GM12878 (cell line): ENCODE measurements around the gene BEST4. TPM values are rescaled to one million over a fixed set of nuclear protein-coding genes. Genes with fewer than 3 reads are reported as not detected.

Source experiments
- ATAC-seq: fragments of 200-7000 bp; cut with Tn5 transposase; 3 replicates; pipeline ENCODE4 v1.9.1; 2020; ENCODE audit warnings: mild to moderate bottlenecking, moderate library complexity
- BruUV-seq: library from RNA; stranded (reverse); fragments of 400-500 nt; replicated peaks from 2 replicates; lab custom pipeline; 2021; lab: Mats Ljungman, UMichigan
- CTCF ChIA-PET: fragments of 300-600 bp; sonication (Branson Sonifier 250); formaldehyde crosslinking; extraction: SDS; loops from one replicate; lab custom pipeline; 2021; ENCODE audit warnings: inconsistent platforms; lab: Yijun Ruan, JAX
- POLR2A ChIA-PET: fragments of 350-600 bp; formaldehyde crosslinking; extraction: SDS; loops from one replicate; lab custom pipeline; 2021; ENCODE audit warnings: inconsistent platforms; lab: Charles Lee
- RAD21 ChIA-PET: fragments of 300-600 bp; sonication (Branson Sonifier 250); formaldehyde crosslinking; loops from one replicate; lab custom pipeline; 2023; ENCODE audit warnings: antibody characterized with exemption; ENCODE audit not compliant: unreplicated experiment; lab: Charles Lee
- SMC1A ChIA-PET: fragments of 300-600 bp; sonication (Branson Sonifier 250); formaldehyde crosslinking; loops from one replicate; lab custom pipeline; 2023; ENCODE audit not compliant: unreplicated experiment, uncharacterized antibody; lab: Charles Lee
- DNase-seq: peaks from one replicate; pipeline ENCODE4 v3.0.0-alpha.2; 2011; ENCODE audit warnings: low read depth, low spot score
- FAIRE-seq: peaks from 3 replicates; lab custom pipeline; 2011; peaks lifted over from hg19 to GRCh38; lab: Jason Lieb, UNC
- H2AFZ ChIP-seq: 2 replicates; pipeline ENCODE4 v1.6.0; 2011; ENCODE audit warnings: low read depth, low read length, control low read depth; ENCODE audit not compliant: control insufficient read depth
- H3K27ac ChIP-seq: 2 replicates; pipeline ENCODE4 v1.5.1; 2011; ENCODE audit warnings: control low read depth; ENCODE audit not compliant: control insufficient read depth, insufficient read depth
- H3K27me3 ChIP-seq, 2 experiments: replicated peaks in 1 of 2; 2 replicates each; pipeline versions ENCODE4 v1.6.0 to v1.6.1; 2011; ENCODE audit warnings: low read length in 1 of 2; ENCODE audit not compliant: control insufficient read depth in 2 of 2, insufficient read depth in 2 of 2
- H3K36me3 ChIP-seq, 2 experiments: 2 replicates each; pipeline ENCODE4 v1.5.1; 2011; ENCODE audit warnings: low read length in 1 of 2; ENCODE audit not compliant: control insufficient read depth in 2 of 2, insufficient read depth in 2 of 2
- H3K4me1 ChIP-seq: 2 replicates; pipeline ENCODE4 v1.6.1; 2011; ENCODE audit warnings: mild to moderate bottlenecking, low read length, moderate library complexity, mixed read lengths; ENCODE audit not compliant: control insufficient read depth, insufficient read depth
- H3K4me2 ChIP-seq: 2 replicates; pipeline ENCODE4 v1.6.0; 2011; ENCODE audit warnings: control low read depth; ENCODE audit not compliant: control insufficient read depth, insufficient read depth
- H3K4me3 ChIP-seq: fragments of 200-600 bp; sonication (generic); 2 replicates; pipeline ENCODE4 v1.5.1; 2016
- H3K79me2 ChIP-seq: 2 replicates; pipeline ENCODE4 v1.6.0; 2011; ENCODE audit warnings: low read length; ENCODE audit not compliant: control insufficient read depth, insufficient read depth
- H3K9ac ChIP-seq: 2 replicates; pipeline ENCODE4 v1.8.0; 2011; ENCODE audit warnings: low read length, control low read depth, mixed read lengths; ENCODE audit not compliant: control insufficient read depth, insufficient read depth
- H3K9me3 ChIP-seq: replicated peaks from 3 replicates; pipeline ENCODE4 v1.5.1; 2011; ENCODE audit warnings: mild to moderate bottlenecking, low read length; ENCODE audit not compliant: control insufficient read depth, insufficient read depth
- H4K20me1 ChIP-seq: 2 replicates; pipeline ENCODE4 v1.6.0; 2011; ENCODE audit not compliant: control insufficient read depth, insufficient read depth
- ATF2 ChIP-seq: IDR thresholded peaks from 2 replicates; pipeline ENCODE4 v1.6.1; 2012; ENCODE audit warnings: low read length, inconsistent platforms
- BCL3 ChIP-seq: IDR thresholded peaks from 2 replicates; pipeline ENCODE4 v1.6.1; 2011; ENCODE audit warnings: borderline replicate concordance, low read depth, mild to moderate bottlenecking, moderate library complexity, low read length; ENCODE audit not compliant: insufficient read depth, poor library complexity, severe bottlenecking
- CBFB ChIP-seq: IDR thresholded peaks from 2 replicates; pipeline ENCODE4 v1.6.1; 2016; ENCODE audit warnings: antibody characterized with exemption, low read depth
- CBX3 ChIP-seq: fragments of 200-600 bp; sonication (generic); IDR thresholded peaks from 2 replicates; pipeline ENCODE4 v1.6.1; 2016; ENCODE audit warnings: low read depth, borderline replicate concordance
- NR2C2 ChIP-seq: IDR thresholded peaks from 2 replicates; pipeline ENCODE4 v1.6.1; 2011; ENCODE audit warnings: borderline replicate concordance, low read depth; ENCODE audit not compliant: control insufficient read depth, insufficient read length
- PKNOX1 ChIP-seq: fragments of 450-650 bp; IDR thresholded peaks from 2 replicates; pipeline ENCODE4 v1.6.1; 2016; ENCODE audit warnings: mild to moderate bottlenecking
- PML ChIP-seq: IDR thresholded peaks from 2 replicates; pipeline ENCODE4 v1.6.1; 2012; ENCODE audit warnings: low read length, inconsistent platforms
- RUNX3 ChIP-seq: IDR thresholded peaks from 2 replicates; pipeline ENCODE4 v1.6.1; 2012; ENCODE audit warnings: low read length, inconsistent platforms
- TARDBP ChIP-seq: IDR thresholded peaks from 2 replicates; pipeline ENCODE4 v1.6.1; 2016; ENCODE audit warnings: borderline replicate concordance
- ZNF24 ChIP-seq: fragments of 450-650 bp; IDR thresholded peaks from 2 replicates; pipeline ENCODE4 v1.6.1; 2017; ENCODE audit warnings: antibody characterized with exemption, mild to moderate bottlenecking
- WGBS: methylation state at CpG from one replicate; pipeline ENCODE4 v1.1.6; 2016; ENCODE audit warnings: low lambda C conversion rate; ENCODE audit not compliant: insufficient replicate concordance, insufficient coverage; ENCODE audit errors: missing lambda C conversion rate; 5-methylcytosine and 5-hydroxymethylcytosine counted together
- in situ Hi-C: fragments of 300-500 bp; cut with MboI; formaldehyde crosslinking; loops from 9 replicates; pipeline ENCODE4 v1.14.3; 2018; ENCODE audit warnings: mixed read lengths
- intact Hi-C: fragments of 100-400 bp; cut with micrococcal nuclease; formaldehyde crosslinking; loops from one replicate; pipeline ENCODE4 v1.14.2; 2022; ENCODE audit not compliant: unreplicated experiment
- polyA plus RNA-seq, 11 experiments: library from polyadenylated mRNA; depleted of rRNA in 4 of 11; unstranded in 6 of 11; stranded (reverse) in 5 of 11; fragments of >200 nt; fragmentation: Nextera tagmentation in 4 of 11; fragmentation: Illumina TruSeq in 1 of 11; extraction: Ambion mirVana in 4 of 11; extraction: Trizol in 1 of 11; gene quantifications; 1 replicate in 1 of 11; 2 replicates in 10 of 11; pipeline versions ENCODE4 v1.2.1 to v1.2.3, GENCODE V29; 2011 to 2016; ENCODE audit warnings: inconsistent platforms in 2 of 11, missing spikeins in 2 of 11, low read depth in 1 of 11
- total RNA-seq, 4 experiments: library from RNA; depleted of rRNA in 3 of 4; stranded (reverse); fragments of >200 nt in 3 of 4; fragmentation: Illumina TruSeq in 1 of 4; extraction: Trizol in 1 of 4; gene quantifications; 2 replicates each; pipeline versions ENCODE4 v1.2.1 to v1.2.3, GENCODE V29; 2013 to 2021
- TF ChIP-seq, protein P1 (sequence below): fragments of 450-650 bp; IDR thresholded peaks from 2 replicates; pipeline ENCODE4 v1.6.1; 2017; ENCODE audit warnings: borderline replicate concordance
- TF ChIP-seq, protein P2 (sequence below), 3 experiments: IDR thresholded peaks in 2 of 3; conservative IDR thresholded peaks in 1 of 3; 2 replicates each; pipeline ENCODE4 v1.5.1; 2011; ENCODE audit warnings: low read depth in 3 of 3, low read length in 3 of 3, mild to moderate bottlenecking in 3 of 3, control low read depth in 2 of 3, moderate library complexity in 2 of 3, inconsistent platforms in 1 of 3, mixed read lengths in 1 of 3; ENCODE audit not compliant: control insufficient read depth in 2 of 3, insufficient read depth in 1 of 3; ENCODE audit errors: extremely low read depth in 1 of 3

BEST4 gene
- total and polyA plus RNA-seq, 10 of the 15 experiments (the other 5 are each of a cell fraction or from before 2014, with no cell fraction given), result 0.06 to 1.3 (median 0.42) TPM

DNA sequence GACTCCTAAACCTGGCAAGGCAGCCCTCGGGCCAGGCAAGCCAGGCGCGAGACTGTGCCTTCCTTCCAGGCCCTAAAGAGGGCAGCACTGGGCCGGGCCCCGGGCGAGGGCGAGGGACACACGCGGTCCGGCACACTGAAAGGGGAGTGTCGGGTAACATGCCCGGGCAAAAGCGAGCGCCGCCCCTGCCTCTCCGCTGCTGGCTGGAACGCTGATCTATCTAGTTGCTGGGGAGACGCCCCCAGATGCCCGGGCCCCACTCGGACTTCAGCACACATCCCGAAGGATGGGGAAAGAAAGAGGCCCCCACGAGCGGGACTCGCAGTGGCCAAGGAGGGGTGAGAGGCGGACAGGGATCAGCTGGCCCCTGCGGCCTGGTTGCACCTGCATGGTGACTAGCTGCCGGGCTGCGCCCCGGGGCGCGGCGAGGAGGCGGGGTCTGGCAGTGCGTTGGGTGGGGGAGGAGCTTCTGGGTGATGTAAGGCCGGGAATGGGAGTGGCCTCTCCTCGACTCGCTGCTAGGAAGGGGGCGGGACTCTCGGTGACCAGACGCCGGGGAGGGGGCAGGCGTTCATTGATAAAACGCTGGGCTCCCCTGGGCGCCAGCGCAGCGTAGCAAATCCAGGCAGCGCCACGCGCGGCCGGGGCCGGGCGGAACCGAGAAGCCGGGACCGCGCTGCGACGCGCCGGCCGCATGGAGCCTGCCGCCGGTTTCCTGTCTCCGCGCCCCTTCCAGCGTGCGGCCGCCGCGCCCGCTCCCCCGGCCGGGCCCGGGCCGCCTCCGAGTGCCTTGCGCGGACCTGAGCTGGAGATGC is 12.0 kb upstream of the BEST4 start, which contains the start of gene PLK3:
Gene PLK3 (plus strand): TSS at position 608 of the 815 bp plus-strand sequence. CDS start 87 bp downstream, at position 695.
- Histone ChIP-seq H3K79me2 (peaks cover 21% of the 10 kb centered on the region), H3K9ac (peak within 1 kb of the TSS; percentile 83), H3K4me3 (peak within 1 kb of the TSS; percentile 94), H3K27ac (peak within 1 kb of the TSS; percentile 84), H3K27me3 (no peaks in the 10 kb centered on the region), H4K20me1 (no peaks in the 10 kb centered on the region), H3K4me2 (peak within 1 kb of the TSS; percentile 94), H3K36me3 (peaks cover 5 to 6% of the 10 kb centered on the region in 2 experiments), H3K9me3 (no peaks in the 10 kb centered on the region), H3K4me1 (peaks cover 11% of the 10 kb centered on the region), H2AFZ (peak within 1 kb of the TSS; percentile 92)
- ATAC-seq (peak; percentile 91), DNase-seq (peak; percentile 91), FAIRE-seq (peak; percentile 95)
- no TSS peak for BruUV-seq
- in situ Hi-C loops, result no loop called here
- RAD21 ChIA-PET, result interaction anchor here (0.6 to 2.1 kb wide), 28 partner anchors 9 to 701 kb away, joined by 3 to 30 read pairs (median 4); partner anchors contain the start of genes BTBD19, EIF2B3, HECTD3 and MUTYH
- intact Hi-C loops, result no loop called here
- CTCF ChIA-PET, result interaction anchor here (0.6 to 3.5 kb wide), 25 partner anchors 9 to 583 kb away, joined by 3 to 47 read pairs (median 5); partner anchors contain the start of genes BEST4, BTBD19, HECTD3 and RNU5D-1
- SMC1A ChIA-PET, result interaction anchor here (0.7 to 2.1 kb wide), 16 partner anchors 8 to 504 kb away, joined by 3 to 14 read pairs (median 4); partner anchors contain the start of genes BTBD19, HECTD3, RPS8 and UROD
- POLR2A ChIA-PET, result interaction anchor here (0.6 to 6.9 kb wide), 20 partner anchors 9 to 722 kb away, joined by 3 to 59 read pairs (median 5); partner anchors contain the start of genes BTBD19, DYNLT4, PRDX1 and RNU5D-1
- WGBS, result 1% methylated on average over 67 of the region's 79 CpGs
- TF ChIP-seq, protein P1, sequence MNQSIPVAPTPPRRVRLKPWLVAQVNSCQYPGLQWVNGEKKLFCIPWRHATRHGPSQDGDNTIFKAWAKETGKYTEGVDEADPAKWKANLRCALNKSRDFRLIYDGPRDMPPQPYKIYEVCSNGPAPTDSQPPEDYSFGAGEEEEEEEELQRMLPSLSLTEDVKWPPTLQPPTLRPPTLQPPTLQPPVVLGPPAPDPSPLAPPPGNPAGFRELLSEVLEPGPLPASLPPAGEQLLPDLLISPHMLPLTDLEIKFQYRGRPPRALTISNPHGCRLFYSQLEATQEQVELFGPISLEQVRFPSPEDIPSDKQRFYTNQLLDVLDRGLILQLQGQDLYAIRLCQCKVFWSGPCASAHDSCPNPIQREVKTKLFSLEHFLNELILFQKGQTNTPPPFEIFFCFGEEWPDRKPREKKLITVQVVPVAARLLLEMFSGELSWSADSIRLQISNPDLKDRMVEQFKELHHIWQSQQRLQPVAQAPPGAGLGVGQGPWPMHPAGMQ, result no peak
- TF ChIP-seq, protein P2, sequence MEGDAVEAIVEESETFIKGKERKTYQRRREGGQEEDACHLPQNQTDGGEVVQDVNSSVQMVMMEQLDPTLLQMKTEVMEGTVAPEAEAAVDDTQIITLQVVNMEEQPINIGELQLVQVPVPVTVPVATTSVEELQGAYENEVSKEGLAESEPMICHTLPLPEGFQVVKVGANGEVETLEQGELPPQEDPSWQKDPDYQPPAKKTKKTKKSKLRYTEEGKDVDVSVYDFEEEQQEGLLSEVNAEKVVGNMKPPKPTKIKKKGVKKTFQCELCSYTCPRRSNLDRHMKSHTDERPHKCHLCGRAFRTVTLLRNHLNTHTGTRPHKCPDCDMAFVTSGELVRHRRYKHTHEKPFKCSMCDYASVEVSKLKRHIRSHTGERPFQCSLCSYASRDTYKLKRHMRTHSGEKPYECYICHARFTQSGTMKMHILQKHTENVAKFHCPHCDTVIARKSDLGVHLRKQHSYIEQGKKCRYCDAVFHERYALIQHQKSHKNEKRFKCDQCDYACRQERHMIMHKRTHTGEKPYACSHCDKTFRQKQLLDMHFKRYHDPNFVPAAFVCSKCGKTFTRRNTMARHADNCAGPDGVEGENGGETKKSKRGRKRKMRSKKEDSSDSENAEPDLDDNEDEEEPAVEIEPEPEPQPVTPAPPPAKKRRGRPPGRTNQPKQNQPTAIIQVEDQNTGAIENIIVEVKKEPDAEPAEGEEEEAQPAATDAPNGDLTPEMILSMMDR (IDR thresholded peaks at IDR 0.05 in 2 of 3, conservative IDR thresholded peaks at IDR 0.05 in 1 of 3; ENCODE audit: control insufficient read depth in 2 of 3, extremely low read depth in 1 of 3, insufficient read depth in 1 of 3, low read depth in 3 of 3, low read length in 3 of 3), result peak; percentile 92 to 97 (median 95)
- TF ChIP-seq NR2C2, result no peak
- TF ChIP-seq CBFB, result peak; percentile 73; the same call in 1 of the 2 replicates
- no peak for TF ChIP-seq PML
- no peak for TF ChIP-seq ATF2
- peak; percentile 44 for TF ChIP-seq BCL3
- peak; percentile 91 for TF ChIP-seq PKNOX1
- TF ChIP-seq TARDBP, result no peak
- TF ChIP-seq CBX3, result no peak
- TF ChIP-seq ZNF24, result no peak
- no peak for TF ChIP-seq RUNX3
